Upper lobe of left lung (tissue), 6 donors: ENCODE results near the gene ATL2. TPM values are rescaled to one million over a fixed set of nuclear protein-coding genes. Genes with fewer than 3 reads are reported as not detected.
A peak's percentile ranks its signal among the peaks of the same experiment; 100 is the strongest.

ENCODE experiments used
- ATAC-seq, 2 donors: fragments of 200-7000 bp; cut with Tn5 transposase; one replicate each; pipeline ENCODE4 v1.9.1; 2022; ENCODE audit warnings: mild to moderate bottlenecking in 2 of 2, moderate library complexity in 2 of 2; ENCODE audit not compliant: low FRiP score in 2 of 2
- DNase-seq, 2 donors: peaks; one replicate each; pipeline ENCODE4 v3.0.0-alpha.2; 2019 to 2020
- H3K27ac ChIP-seq, 4 donors: fragments of 200-600 bp; sonication (generic); one replicate each; pipeline ENCODE4 v1.5.1; 2016 to 2019
- H3K27me3 ChIP-seq, 4 donors: fragments of 200-600 bp; sonication (generic); one replicate each; pipeline ENCODE4 v1.5.1; 2017 to 2019
- H3K36me3 ChIP-seq, 4 donors: fragments of 200-600 bp; sonication (generic); one replicate each; pipeline ENCODE4 v1.5.1; 2016 to 2019
- H3K4me1 ChIP-seq, 4 donors: fragments of 200-600 bp; sonication (generic); one replicate each; pipeline ENCODE4 v1.5.1; 2018 to 2019
- H3K4me3 ChIP-seq, 4 donors: fragments of 200-600 bp; sonication (generic); one replicate each; pipeline ENCODE4 v1.5.1; 2017 to 2019; ENCODE audit warnings: mild to moderate bottlenecking in 2 of 4, moderate library complexity in 1 of 4
- H3K9me3 ChIP-seq, 4 donors: fragments of 200-600 bp; sonication (generic); one replicate each; pipeline ENCODE4 v1.5.1; 2018 to 2019
- EP300 ChIP-seq, 4 donors: sonication (generic); formaldehyde crosslinking; IDR thresholded peaks; one replicate each; pipeline ENCODE4 v1.5.1; 2017; ENCODE audit warnings: antibody characterized with exemption in 4 of 4, control low read depth in 2 of 4
- POLR2A ChIP-seq, 4 donors: fragments of 450-650 bp; IDR thresholded peaks; one replicate each; pipeline ENCODE4 v1.5.1; 2016 to 2017; ENCODE audit warnings: antibody characterized with exemption in 4 of 4, mild to moderate bottlenecking in 2 of 4
- POLR2AphosphoS5 ChIP-seq, 2 donors: sonication (generic); formaldehyde crosslinking; IDR thresholded peaks; one replicate each; pipeline ENCODE4 v1.5.1; 2017; ENCODE audit warnings: antibody characterized with exemption in 2 of 2
- WGBS, 2 donors: methylation state at CpG; one replicate each; pipeline ENCODE4 v1.1.5; 2017 to 2018; 5-methylcytosine and 5-hydroxymethylcytosine counted together
- total RNA-seq, 6 donors: library from RNA; depleted of rRNA in 4 of 6; stranded (reverse); fragments of >200 nt in 4 of 6; gene quantifications; one replicate each; pipeline versions ENCODE4 v1.1.0 to v1.2.1, GENCODE V29; 2016 to 2021
- TF ChIP-seq, protein P1 (sequence below), 6 experiments: fragments of 450-650 bp in 4 of 6; fragments of 200-600 bp in 2 of 6; sonication (generic) in 2 of 6; IDR thresholded peaks; one replicate each; pipeline ENCODE4 v1.5.1; 2016 to 2019; ENCODE audit warnings: antibody characterized with exemption in 6 of 6
- donor health status: DM: no; HTN: no; CAD: no; lungs with moderate emphysema.
- donor health status: DM: no; HTN: yes; CAD: no; lungs with severe emphysema.

The ATL2 gene
- total RNA-seq, 6 donors from 2014 or later, result 43.9 to 150 (median 68.1) TPM

DNA sequence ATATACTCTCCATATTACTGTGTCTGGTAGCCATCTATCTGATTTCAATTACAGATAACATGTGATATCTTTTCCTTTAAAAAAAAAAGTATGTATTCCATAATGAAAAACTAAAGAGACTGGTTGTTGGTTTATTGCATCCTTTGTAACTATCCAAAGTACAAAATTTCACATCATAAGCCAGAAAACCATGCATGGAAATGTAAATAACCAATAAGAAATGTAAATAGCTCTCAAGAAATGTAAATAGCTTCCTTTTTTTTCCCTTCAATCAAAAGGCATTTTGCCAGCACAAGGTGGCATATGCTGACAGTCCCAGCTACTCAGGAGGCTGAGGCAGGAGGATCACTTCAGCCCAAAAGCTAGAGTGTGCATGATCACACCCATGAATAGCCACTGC lies 59.3 kb downstream of the ATL2 start:
- Histone ChIP-seq H3K27me3 (no peaks in the 10 kb centered on the region), H3K9me3 (no peaks in the 10 kb centered on the region), H3K36me3 (peaks cover 4 to 31% (median 9%) of the 10 kb centered on the region in 4 donors), H3K4me1 (peaks cover 4 to 14% (median 5%) of the 10 kb centered on the region in 4 donors), H3K27ac (no peak overlapping the region), H3K4me3 (no peak overlapping the region)
- DNase-seq (no peak), ATAC-seq (no peak)
- TF ChIP-seq POLR2A (IDR thresholded peaks at IDR 0.05), result no peak
- no peak for TF ChIP-seq POLR2AphosphoS5 (IDR thresholded peaks at IDR 0.05)
- TF ChIP-seq, protein P1, sequence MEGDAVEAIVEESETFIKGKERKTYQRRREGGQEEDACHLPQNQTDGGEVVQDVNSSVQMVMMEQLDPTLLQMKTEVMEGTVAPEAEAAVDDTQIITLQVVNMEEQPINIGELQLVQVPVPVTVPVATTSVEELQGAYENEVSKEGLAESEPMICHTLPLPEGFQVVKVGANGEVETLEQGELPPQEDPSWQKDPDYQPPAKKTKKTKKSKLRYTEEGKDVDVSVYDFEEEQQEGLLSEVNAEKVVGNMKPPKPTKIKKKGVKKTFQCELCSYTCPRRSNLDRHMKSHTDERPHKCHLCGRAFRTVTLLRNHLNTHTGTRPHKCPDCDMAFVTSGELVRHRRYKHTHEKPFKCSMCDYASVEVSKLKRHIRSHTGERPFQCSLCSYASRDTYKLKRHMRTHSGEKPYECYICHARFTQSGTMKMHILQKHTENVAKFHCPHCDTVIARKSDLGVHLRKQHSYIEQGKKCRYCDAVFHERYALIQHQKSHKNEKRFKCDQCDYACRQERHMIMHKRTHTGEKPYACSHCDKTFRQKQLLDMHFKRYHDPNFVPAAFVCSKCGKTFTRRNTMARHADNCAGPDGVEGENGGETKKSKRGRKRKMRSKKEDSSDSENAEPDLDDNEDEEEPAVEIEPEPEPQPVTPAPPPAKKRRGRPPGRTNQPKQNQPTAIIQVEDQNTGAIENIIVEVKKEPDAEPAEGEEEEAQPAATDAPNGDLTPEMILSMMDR (IDR thresholded peaks at IDR 0.05), result no peak
- TF ChIP-seq EP300 (IDR thresholded peaks at IDR 0.05), result no peak

DNA sequence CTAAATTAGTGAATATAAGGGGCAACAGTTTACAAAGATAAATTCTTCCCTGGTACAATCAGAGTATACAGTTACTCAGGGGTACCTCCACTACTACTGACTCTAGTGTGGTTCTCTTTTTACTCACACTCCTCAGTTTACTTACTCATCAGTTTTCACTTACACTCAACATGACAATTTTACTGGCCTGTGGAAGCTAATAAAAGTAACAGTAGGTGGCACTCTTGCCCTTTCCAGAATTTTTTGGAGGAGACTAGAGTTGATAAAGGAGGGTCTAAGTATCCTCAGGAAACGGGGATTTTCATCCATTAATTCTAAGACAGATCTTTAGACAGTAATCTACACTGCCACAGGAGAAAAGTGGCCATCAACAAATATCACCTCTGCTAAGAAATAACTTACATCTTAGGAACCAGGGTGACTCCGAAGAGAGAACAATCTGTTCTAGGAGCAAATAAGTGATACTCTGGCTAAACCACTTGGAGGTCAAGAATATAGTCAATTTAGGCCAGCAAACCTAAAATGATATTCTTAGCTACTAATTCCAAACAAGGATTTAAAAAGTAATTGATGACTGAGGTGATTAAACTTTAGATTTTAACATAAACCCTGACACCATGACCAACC lies 61.3 kb downstream of the ATL2 start:
- DNase-seq (no peak), ATAC-seq (peak in 1 of 2 donors; percentile 72)
- 49 to 56% methylated on average over 2 of the region's 2 CpGs for WGBS, 2 donors
- no peaks in the 10 kb centered on the region for H3K9me3 ChIP-seq
- peaks cover 4 to 8% (median 5%) of the 10 kb centered on the region in 4 donors for H3K4me1 ChIP-seq
- no peaks in the 10 kb centered on the region for H3K27me3 ChIP-seq
- TF ChIP-seq POLR2A (IDR thresholded peaks at IDR 0.05), result no peak
- TF ChIP-seq, protein P1 (IDR thresholded peaks at IDR 0.05), result peak; percentile 41 to 69 (median 57)
- no peak overlapping the region for H3K4me3 ChIP-seq
- peaks cover 10 to 50% (median 18%) of the 10 kb centered on the region in 4 donors for H3K36me3 ChIP-seq
- no peak overlapping the region for H3K27ac ChIP-seq

DNA sequence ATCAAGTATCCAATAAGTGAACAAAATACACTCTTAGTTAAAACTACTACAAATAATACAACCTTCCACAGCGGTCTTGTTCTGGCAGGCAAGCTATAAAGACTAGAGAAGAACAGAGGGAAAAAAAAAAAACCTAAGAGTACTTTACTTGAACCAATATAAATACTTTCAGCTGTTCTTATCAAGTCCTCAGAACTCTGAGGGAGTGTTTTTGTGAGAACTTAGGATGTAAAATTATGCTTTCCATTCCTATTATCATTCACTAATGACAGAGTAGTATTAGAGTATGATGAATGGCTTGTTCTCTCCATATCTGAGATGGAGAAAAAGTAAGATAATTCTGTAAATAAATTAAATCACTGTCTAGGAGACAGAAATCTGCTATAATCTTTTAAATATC lies 68.3 kb downstream of the ATL2 start:
- ATAC-seq, result no peak
- no peak for DNase-seq
- no peaks in the 10 kb centered on the region for H3K9me3 ChIP-seq
- 64 to 71% methylated on average over 1 of the region's 1 CpG for WGBS, 2 donors
- no peak overlapping the region for H3K4me3 ChIP-seq
- TF ChIP-seq POLR2AphosphoS5 (IDR thresholded peaks at IDR 0.05), result no peak
- TF ChIP-seq POLR2A (IDR thresholded peaks at IDR 0.05), result no peak
- TF ChIP-seq, protein P1 (IDR thresholded peaks at IDR 0.05), result no peak
- no peak for TF ChIP-seq EP300 (IDR thresholded peaks at IDR 0.05)
- peaks cover 7 to 72% (median 22%) of the 10 kb centered on the region in 4 donors for H3K36me3 ChIP-seq
- H3K27ac ChIP-seq, result no peak overlapping the region
- no peaks in the 10 kb centered on the region for H3K4me1 ChIP-seq
- no peaks in the 10 kb centered on the region for H3K27me3 ChIP-seq

DNA sequence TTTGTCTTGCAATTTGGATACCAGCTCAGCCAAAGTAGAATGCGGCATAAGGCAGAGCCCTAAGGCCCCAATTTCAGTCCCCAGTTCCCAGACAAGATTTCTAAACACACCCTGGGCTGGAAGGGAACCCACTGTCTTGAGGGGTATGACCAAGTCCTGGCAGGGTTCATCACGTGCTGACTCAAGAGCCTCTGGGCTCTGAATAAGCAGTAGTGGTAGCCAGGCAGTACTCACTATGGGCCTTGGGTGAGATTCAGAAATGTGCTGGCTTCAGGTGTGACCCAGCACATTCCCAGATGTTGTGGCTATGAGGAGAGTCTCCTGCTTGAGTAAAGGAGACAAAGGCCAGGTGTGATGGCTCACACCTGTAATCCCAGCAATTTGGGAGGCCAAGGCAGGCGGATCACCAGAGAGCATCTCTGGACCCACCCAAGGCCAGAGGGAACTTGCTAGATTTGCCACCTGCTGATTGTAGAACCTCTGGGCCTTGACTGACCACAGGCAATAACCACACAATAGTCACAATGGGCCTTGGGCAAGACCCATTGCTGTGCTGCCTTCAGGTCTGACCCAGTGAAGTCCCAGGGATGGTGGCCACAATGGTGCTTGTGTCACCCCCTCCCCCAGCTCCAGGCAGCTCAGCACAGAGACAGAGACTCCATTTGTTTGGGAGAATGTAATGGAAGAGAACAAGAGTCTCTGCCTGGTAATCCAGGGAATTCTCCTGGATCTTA lies 74.9 kb downstream of the ATL2 start:
- 90 to 93% methylated on average over 3 of the region's 3 CpGs for WGBS, 2 donors
- Histone ChIP-seq H3K27me3 (no peaks in the 10 kb centered on the region), H3K9me3 (no peaks in the 10 kb centered on the region), H3K4me1 (peaks cover 0 to 10% (median 0%) of the 10 kb centered on the region in 4 donors), H3K4me3 (no peak overlapping the region), H3K27ac (no peak overlapping the region), H3K36me3 (peaks cover 4 to 65% (median 20%) of the 10 kb centered on the region in 4 donors)
- TF ChIP-seq, protein P1 (IDR thresholded peaks at IDR 0.05), result no peak
- TF ChIP-seq EP300 (IDR thresholded peaks at IDR 0.05) (no peak), POLR2A (IDR thresholded peaks at IDR 0.05) (no peak), POLR2AphosphoS5 (IDR thresholded peaks at IDR 0.05) (no peak)
- ATAC-seq, result peak; percentile 24 to 30
- no peak for DNase-seq
